ENCODE data around the gene CCDC138.

The CCDC138 gene

GRCh38 chr2:108919571-108920373, 133.2 kb downstream of the CCDC138 start:
- DNase-seq = no peak

- no peak for DNase-seq
These were observed 134.1 kb downstream of the CCDC138 start for GRCh38 chr2:108920686-108921085.

GRCh38 chr2:108921096-108922030, 134.8 kb downstream of the CCDC138 start:
- no peak for DNase-seq

- no peak for DNase-seq
These were observed 135.8 kb downstream of the CCDC138 start for GRCh38 chr2:108922141-108922915.

GRCh38 chr2:108923019-108923700, 136.6 kb downstream of the CCDC138 start:
- DNase-seq = no peak

GRCh38 chr2:108923736-108924579, 137.4 kb downstream of the CCDC138 start:
- no peak for DNase-seq

- no peak for DNase-seq
These were observed 138.1 kb downstream of the CCDC138 start for GRCh38 chr2:108924580-108925251.

GRCh38 chr2:108925286-108925685, 138.7 kb downstream of the CCDC138 start:
- no peak for DNase-seq

GRCh38 chr2:108925735-108926134, 139.2 kb downstream of the CCDC138 start:
- DNase-seq = no peak
